ENCODE measurements around the gene ABR.
A peak's percentile ranks its signal among the peaks of the same experiment; 100 is the strongest.
"Not testable (repeated sequence)": the region's sequence is repeated elsewhere in the genome, so short reads cannot be mapped to it uniquely, and the experiment has no call there.

Gene ABR

DNA sequence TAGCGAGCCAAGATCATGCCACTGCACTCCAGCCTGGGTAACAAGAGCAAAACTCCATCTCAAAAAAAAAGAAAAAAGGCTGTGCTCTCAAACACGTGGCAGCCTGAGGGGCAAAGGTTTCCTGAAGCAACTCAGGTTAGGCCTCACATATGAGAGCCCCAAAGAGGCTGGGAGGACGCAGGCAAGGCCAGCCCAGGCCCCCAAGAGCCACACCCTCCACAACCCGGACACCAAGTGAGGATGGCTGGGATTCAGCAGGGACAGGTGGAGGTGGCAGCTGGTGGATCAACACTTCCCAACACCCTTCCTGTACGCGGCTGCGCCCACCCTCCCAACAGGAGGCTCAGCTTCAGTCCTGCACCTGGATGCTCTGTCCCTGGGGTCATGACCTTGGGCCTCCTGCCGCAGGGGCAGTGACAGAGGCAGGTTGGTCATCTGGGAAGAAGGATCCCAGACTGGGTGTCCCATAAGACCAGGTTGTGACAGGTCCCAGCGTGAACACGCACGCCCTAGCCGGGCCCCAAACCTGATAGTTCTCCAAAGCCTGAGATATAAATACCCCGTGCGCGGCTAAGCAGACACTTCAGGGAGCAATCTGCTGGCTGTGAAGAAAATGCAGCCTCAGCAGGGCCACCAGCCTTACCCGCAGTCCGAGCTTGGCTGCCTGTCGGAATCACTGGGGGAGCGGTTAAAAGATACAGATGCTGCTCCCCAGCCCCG is 104.7 kb downstream of the ABR start:
- no peaks in the 10 kb centered on the region for H3K9me3 ChIP-seq (replicated peaks; ENCODE audit: insufficient read depth, low read length)
- peak overlapping the region; percentile 42 for H3K4me2 ChIP-seq (ENCODE audit: low read depth, low read length)
- peak; percentile 76 for DNase-seq
- H4K20me1 ChIP-seq (ENCODE audit: insufficient read depth, low read length): no peaks in the 10 kb centered on the region
- TF ChIP-seq, protein P1, sequence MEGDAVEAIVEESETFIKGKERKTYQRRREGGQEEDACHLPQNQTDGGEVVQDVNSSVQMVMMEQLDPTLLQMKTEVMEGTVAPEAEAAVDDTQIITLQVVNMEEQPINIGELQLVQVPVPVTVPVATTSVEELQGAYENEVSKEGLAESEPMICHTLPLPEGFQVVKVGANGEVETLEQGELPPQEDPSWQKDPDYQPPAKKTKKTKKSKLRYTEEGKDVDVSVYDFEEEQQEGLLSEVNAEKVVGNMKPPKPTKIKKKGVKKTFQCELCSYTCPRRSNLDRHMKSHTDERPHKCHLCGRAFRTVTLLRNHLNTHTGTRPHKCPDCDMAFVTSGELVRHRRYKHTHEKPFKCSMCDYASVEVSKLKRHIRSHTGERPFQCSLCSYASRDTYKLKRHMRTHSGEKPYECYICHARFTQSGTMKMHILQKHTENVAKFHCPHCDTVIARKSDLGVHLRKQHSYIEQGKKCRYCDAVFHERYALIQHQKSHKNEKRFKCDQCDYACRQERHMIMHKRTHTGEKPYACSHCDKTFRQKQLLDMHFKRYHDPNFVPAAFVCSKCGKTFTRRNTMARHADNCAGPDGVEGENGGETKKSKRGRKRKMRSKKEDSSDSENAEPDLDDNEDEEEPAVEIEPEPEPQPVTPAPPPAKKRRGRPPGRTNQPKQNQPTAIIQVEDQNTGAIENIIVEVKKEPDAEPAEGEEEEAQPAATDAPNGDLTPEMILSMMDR (IDR thresholded peaks at IDR 0.05; ENCODE audit: low read length): no peak
- TF ChIP-seq EZH2phosphoT487 (IDR thresholded peaks at IDR 0.05; ENCODE audit: low read length) (no peak), EZH2 (optimal IDR thresholded peaks at IDR 0.05; ENCODE audit: low read depth, low read length) (no peak)
- H3K27ac ChIP-seq (ENCODE audit: low read length): peak overlapping the region; percentile 98
- no peak overlapping the region for H3K4me3 ChIP-seq (ENCODE audit: low read length)
- no peaks in the 10 kb centered on the region for H3K27me3 ChIP-seq (replicated peaks; ENCODE audit: insufficient read depth, low read length)
- peaks cover 50% of the 10 kb centered on the region for H3K4me1 ChIP-seq (ENCODE audit: low read length)
- H3K9me2 ChIP-seq (replicated peaks; ENCODE audit: insufficient read depth, low read length): no peaks in the 10 kb centered on the region
- no peak overlapping the region for H2AFZ ChIP-seq (ENCODE audit: low read length)
- H3K9ac ChIP-seq (ENCODE audit: low read length): peak overlapping the region; percentile 39; the same call in 1 of the 2 replicates
- H3K36me3 ChIP-seq (replicated peaks; ENCODE audit: insufficient read depth, low read length): no peaks in the 10 kb centered on the region
- H3K79me2 ChIP-seq (ENCODE audit: low read length): peaks cover 28% of the 10 kb centered on the region
- H3F3A ChIP-seq (ENCODE audit: insufficient read depth, low read length): peaks cover 39% of the 10 kb centered on the region

DNA sequence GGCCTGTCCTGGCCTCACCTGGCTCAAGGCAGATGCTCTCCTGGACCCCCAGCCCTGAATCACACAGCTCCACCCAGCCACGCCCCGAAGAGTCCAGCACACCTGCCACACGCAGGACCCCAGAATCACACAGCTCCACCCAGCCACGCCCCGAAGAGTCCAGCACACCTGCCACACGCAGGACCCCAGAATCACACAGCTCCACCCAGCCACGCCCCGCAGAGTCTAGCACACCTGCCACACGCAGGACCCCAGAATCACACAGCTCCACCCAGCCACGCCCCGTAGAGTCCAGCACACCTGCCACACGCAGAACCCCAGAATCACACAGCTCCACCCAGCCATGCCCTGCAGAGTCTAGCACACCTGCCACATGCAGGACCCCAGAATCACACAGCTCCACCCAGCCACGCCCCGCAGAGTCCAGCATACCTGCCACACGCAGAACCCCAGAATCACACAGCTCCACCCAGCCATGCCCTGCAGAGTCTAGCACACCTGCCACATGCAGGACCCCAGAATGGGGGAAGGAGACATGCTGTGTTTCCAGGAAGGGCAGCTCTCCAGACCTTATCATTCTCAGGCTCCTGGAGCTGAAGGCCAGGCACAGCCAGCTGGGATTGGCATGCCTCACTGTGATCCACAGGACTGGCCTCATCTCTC is 105.7 kb downstream of the ABR start:
- H2AFZ ChIP-seq (ENCODE audit: low read length); H3K36me3 ChIP-seq (replicated peaks; ENCODE audit: insufficient read depth, low read length); DNase-seq; H4K20me1 ChIP-seq (ENCODE audit: insufficient read depth, low read length); H3K9me2 ChIP-seq (replicated peaks; ENCODE audit: insufficient read depth, low read length); H3K27me3 ChIP-seq (replicated peaks; ENCODE audit: insufficient read depth, low read length); H3K9me3 ChIP-seq (replicated peaks; ENCODE audit: insufficient read depth, low read length); H3K4me3 ChIP-seq (ENCODE audit: low read length); H3K4me2 ChIP-seq (ENCODE audit: low read depth, low read length): not testable (repeated sequence)
- peaks cover 43% of the 10 kb centered on the region for H3K4me1 ChIP-seq (ENCODE audit: low read length)
- peaks cover 35% of the 10 kb centered on the region for H3F3A ChIP-seq (ENCODE audit: insufficient read depth, low read length)
- peak overlapping the region; percentile 39; the same call in 1 of the 2 replicates for H3K9ac ChIP-seq (ENCODE audit: low read length)
- H3K27ac ChIP-seq (ENCODE audit: low read length): peak overlapping the region; percentile 98; the same call in 1 of the 2 replicates
- H3K79me2 ChIP-seq (ENCODE audit: low read length): peaks cover 23% of the 10 kb centered on the region

DNA sequence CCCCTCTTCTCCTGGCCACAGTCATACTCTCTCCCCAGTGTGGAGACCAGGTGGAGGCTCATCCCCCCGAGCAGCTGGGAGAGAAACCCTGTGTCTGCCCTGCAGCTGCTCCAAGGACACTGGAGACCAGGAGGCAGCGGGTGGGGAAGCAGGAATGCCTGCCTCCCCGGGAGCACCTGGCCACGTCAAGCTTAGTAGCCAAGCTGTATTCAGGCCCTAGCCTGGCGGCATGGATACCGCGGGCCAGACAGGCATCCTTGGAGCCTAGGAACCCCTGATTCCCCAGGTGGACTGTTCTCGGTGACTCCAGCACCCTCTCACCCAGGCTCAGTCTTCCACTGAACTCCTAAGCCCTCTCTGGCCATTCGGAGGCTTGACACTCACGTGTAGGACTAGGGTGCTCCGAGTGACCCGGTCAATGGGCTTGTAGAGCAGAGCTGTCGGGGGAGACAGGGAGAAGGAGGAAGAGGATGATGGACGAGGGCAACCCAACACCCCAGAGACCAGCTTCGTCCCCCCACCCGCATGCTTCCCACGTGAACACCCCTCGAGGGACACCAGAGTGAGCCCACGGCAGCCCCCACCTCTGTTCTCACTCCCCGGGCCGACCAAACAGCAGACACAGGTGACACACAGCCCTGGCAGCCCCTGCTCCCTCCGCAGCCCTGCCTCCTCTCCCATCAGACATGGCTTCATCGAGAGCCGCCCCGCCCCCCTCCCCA is 106.4 kb downstream of the ABR start:
- H3K4me2 ChIP-seq (ENCODE audit: low read depth, low read length): no peak overlapping the region
- no peak for DNase-seq
- no peak overlapping the region for H2AFZ ChIP-seq (ENCODE audit: low read length)
- H3F3A ChIP-seq (ENCODE audit: insufficient read depth, low read length): peaks cover 31% of the 10 kb centered on the region
- H3K9ac ChIP-seq (ENCODE audit: low read length): no peak overlapping the region
- H3K36me3 ChIP-seq (replicated peaks; ENCODE audit: insufficient read depth, low read length): no peaks in the 10 kb centered on the region
- peaks cover 36% of the 10 kb centered on the region for H3K4me1 ChIP-seq (ENCODE audit: low read length)
- no peaks in the 10 kb centered on the region for H3K27me3 ChIP-seq (replicated peaks; ENCODE audit: insufficient read depth, low read length)
- H3K27ac ChIP-seq (ENCODE audit: low read length): no peak overlapping the region
- H4K20me1 ChIP-seq (ENCODE audit: insufficient read depth, low read length): no peaks in the 10 kb centered on the region
- no peaks in the 10 kb centered on the region for H3K9me2 ChIP-seq (replicated peaks; ENCODE audit: insufficient read depth, low read length)
- no peaks in the 10 kb centered on the region for H3K9me3 ChIP-seq (replicated peaks; ENCODE audit: insufficient read depth, low read length)
- no peak for TF ChIP-seq EZH2phosphoT487 (IDR thresholded peaks at IDR 0.05; ENCODE audit: low read length)
- TF ChIP-seq, protein P1 (IDR thresholded peaks at IDR 0.05; ENCODE audit: low read length): no peak
- no peak for TF ChIP-seq EZH2 (optimal IDR thresholded peaks at IDR 0.05; ENCODE audit: low read depth, low read length)
- peaks cover 17% of the 10 kb centered on the region for H3K79me2 ChIP-seq (ENCODE audit: low read length)
- H3K4me3 ChIP-seq (ENCODE audit: low read length): no peak overlapping the region

Data from MM.1S (cell line).